Ishikawa (cell line): Measurements from ENCODE around the gene CFAP54.

Experiments used
- EGR1 ChIP-seq: IDR thresholded peaks from 2 replicates; pipeline ENCODE4 v1.6.1; 2012
- NFIC ChIP-seq: IDR thresholded peaks from 2 replicates; pipeline ENCODE4 v1.6.1; 2012
- RAD21 ChIP-seq: IDR thresholded peaks from 2 replicates; pipeline ENCODE4 v1.6.1; 2012; ENCODE audit warnings: low read depth
- TAF1 ChIP-seq: IDR thresholded peaks from 2 replicates; pipeline ENCODE4 v1.6.1; 2012; ENCODE audit warnings: low read depth, mild to moderate bottlenecking
- TCF12 ChIP-seq: IDR thresholded peaks from 2 replicates; pipeline ENCODE4 v1.6.1; 2012; ENCODE audit warnings: low read depth
- TEAD4 ChIP-seq: IDR thresholded peaks from 2 replicates; pipeline ENCODE4 v1.6.1; 2012

DNA sequence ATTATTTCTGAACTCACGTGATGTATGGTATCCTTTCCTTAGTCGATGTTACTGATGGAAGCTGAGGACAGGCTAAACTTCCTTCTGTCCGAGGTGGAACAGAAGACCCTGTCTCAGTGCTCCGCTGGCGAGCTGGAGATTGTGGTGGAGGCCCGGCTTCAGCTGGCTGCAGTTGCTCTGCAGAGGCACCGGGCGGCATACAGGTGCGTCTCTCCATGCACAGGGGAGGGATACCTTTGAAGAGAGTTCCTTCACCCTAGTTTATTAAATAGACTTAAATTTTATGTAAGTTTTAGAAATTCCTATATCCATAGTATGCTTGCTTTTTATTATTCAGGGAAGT is 231.0 kb downstream of the CFAP54 start:
- TF ChIP-seq TCF12 (no peak), EGR1 (no peak), NFIC (no peak), RAD21 (no peak), TAF1 (no peak), TEAD4 (no peak)
